T-helper 17 cell (primary cell): Measurements from ENCODE around the gene IMMP2L. TPM values are rescaled to one million over a fixed set of nuclear protein-coding genes. Genes with fewer than 3 reads are reported as not detected.

Experiments used
- ATAC-seq: fragments of 150-1000 bp; cut with Tn5 transposase; 2 replicates; pipeline ENCODE4 v1.10.0; 2021; ENCODE audit warnings: mild to moderate bottlenecking, moderate library complexity
- DNase-seq, 3 donors: peaks; one replicate each; pipeline versions ENCODE4 v3.0.0 to v3.0.0-alpha.2; 2020 to 2021
- H3K9me3 ChIP-seq: one replicate; pipeline ENCODE4 v1.7.0; 2013; ENCODE audit warnings: low read length, mild to moderate bottlenecking; ENCODE audit not compliant: control insufficient read depth, poor library complexity, severe bottlenecking
- H3K27ac Mint-ChIP-seq: one replicate; pipeline ENCODE4 v1.8.0; 2022; ENCODE audit warnings: mild to moderate bottlenecking, moderate library complexity, mixed read lengths
- H3K27me3 Mint-ChIP-seq: one replicate; pipeline ENCODE4 v1.8.0; 2022; ENCODE audit warnings: mixed read lengths
- H3K36me3 Mint-ChIP-seq: one replicate; pipeline ENCODE4 v1.8.0; 2022; ENCODE audit warnings: low read depth, mixed read lengths
- H3K4me1 Mint-ChIP-seq: one replicate; pipeline ENCODE4 v1.8.0; 2022; ENCODE audit warnings: mild to moderate bottlenecking, mixed read lengths
- H3K4me3 Mint-ChIP-seq: one replicate; pipeline ENCODE4 v1.8.0; 2022; ENCODE audit warnings: mild to moderate bottlenecking, moderate library complexity, mixed read lengths
- total RNA-seq, 4 donors: library from RNA in 2 of 4; stranded (reverse) in 2 of 4; gene quantifications; one replicate each; pipeline ENCODE4 v1.2.3 and lab custom pipeline; 2022 to 2026

Gene IMMP2L
- total RNA-seq, 2 donors from 2014 or later = 17.9 to 19.9 TPM

- H3K27ac Mint-ChIP-seq = no peak overlapping the region
- no peaks in the 10 kb centered on the region for H3K27me3 Mint-ChIP-seq
- no peaks in the 10 kb centered on the region for H3K9me3 ChIP-seq
- H3K36me3 Mint-ChIP-seq = no peaks in the 10 kb centered on the region
- no peaks in the 10 kb centered on the region for H3K4me1 Mint-ChIP-seq
- DNase-seq (no peak), ATAC-seq (no peak)
- no peak overlapping the region for H3K4me3 Mint-ChIP-seq
Measured at GRCh38 chr7:110762546-110763225, 799.6 kb downstream of the IMMP2L start.

DNA sequence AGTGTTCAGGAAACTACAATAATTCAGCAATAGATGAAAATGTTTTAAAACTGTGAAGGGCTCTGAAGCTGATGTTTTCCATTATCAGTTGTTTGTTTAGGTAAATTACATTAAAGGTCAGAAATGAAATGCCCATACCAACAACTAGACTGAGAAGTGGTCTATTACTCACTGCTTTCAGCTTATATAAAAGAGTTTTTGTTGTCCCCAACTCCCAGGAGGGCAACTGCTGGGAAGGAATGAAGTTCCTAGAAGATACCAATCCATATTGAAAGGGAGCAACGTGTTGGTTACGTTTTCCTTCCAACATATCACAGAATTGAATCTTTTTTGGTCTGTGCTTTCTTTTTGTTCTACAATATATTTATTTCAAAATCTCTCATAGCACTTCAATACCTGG lies 802.0 kb downstream of the IMMP2L start:
- Mint-ChIP-seq H3K36me3 (no peaks in the 10 kb centered on the region), H3K27ac (no peak overlapping the region), H3K4me1 (no peaks in the 10 kb centered on the region), H3K4me3 (no peak overlapping the region), H3K27me3 (no peaks in the 10 kb centered on the region)
- DNase-seq (no peak), ATAC-seq (no peak)
- H3K9me3 ChIP-seq = no peaks in the 10 kb centered on the region

DNA sequence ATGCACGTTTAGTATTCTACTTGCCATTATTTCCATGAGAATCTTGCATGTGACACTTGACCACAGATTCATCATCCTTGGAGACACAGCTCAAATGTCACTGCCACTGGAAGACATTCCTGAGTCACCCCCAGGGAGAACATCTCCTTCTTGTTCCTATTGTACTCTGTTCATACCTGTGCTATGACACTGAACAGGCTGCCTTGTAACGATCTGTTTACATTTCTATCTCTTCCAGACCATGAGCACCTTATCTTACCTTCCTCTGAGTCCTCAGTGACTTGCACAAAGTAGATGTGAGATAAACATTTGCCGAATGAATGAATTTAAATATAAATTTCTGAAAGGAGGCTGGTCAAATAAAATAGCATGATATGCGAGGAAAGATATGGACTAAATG lies 803.2 kb downstream of the IMMP2L start:
- no peaks in the 10 kb centered on the region for H3K9me3 ChIP-seq
- no peaks in the 10 kb centered on the region for H3K36me3 Mint-ChIP-seq
- DNase-seq (no peak), ATAC-seq (no peak)
- no peaks in the 10 kb centered on the region for H3K4me1 Mint-ChIP-seq
- no peak overlapping the region for H3K4me3 Mint-ChIP-seq
- H3K27me3 Mint-ChIP-seq = no peaks in the 10 kb centered on the region
- no peak overlapping the region for H3K27ac Mint-ChIP-seq

DNA sequence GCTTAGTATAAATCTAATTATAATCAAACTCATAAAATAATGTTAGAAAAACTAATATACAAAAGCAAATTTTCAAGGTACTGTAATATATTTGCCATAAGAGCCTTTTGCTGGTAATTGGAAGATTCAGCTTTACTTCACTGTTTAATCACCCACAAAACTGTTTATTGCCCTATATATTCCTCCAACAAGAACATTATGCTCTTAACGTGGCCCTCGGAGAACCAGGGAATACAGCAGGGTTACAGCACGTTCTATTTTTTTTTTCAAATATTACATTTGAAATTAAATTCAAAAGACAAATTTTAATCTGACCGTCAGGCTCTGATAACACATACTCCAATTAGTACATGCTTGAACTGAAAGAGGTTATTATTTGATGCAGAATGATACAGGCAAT lies 807.6 kb downstream of the IMMP2L start:
- Mint-ChIP-seq H3K27me3 (no peaks in the 10 kb centered on the region), H3K36me3 (no peaks in the 10 kb centered on the region), H3K4me1 (no peaks in the 10 kb centered on the region), H3K27ac (no peak overlapping the region), H3K4me3 (no peak overlapping the region)
- ATAC-seq (no peak), DNase-seq (no peak)
- no peaks in the 10 kb centered on the region for H3K9me3 ChIP-seq

DNA sequence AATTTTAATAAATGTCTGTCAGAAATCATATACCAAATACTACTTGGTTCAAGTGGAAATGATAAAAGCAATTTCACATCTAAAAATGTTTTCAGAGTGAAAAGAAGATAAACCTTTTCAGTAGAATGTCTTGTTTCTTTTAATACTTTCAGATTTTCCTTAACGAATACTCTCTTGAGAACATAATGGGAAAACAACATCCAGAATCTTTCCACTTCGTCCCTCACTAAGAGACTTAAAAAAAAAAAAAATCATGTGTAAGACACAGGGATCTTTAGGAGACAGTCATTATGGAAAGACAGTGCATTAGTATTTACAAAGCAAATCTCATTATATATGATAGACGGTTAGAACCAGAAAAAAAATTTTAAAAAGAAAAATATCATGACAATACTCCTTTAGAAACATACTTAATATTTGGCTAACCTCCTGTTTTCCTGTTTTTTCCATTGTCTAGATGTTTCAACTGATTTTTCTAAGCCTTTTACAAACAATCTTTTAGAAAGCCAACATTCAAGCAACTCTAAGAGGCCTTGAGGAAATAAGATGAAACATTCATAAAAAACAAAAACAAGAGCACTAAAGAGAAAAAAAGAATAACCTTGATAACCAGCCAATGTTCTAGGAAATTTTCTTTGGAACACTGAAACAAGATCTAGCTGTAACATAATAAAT lies 811.2 kb downstream of the IMMP2L start:
- Mint-ChIP-seq H3K27ac (no peak overlapping the region), H3K36me3 (no peaks in the 10 kb centered on the region), H3K4me3 (no peak overlapping the region), H3K27me3 (no peaks in the 10 kb centered on the region), H3K4me1 (no peaks in the 10 kb centered on the region)
- no peak for ATAC-seq
- no peak for DNase-seq
- no peaks in the 10 kb centered on the region for H3K9me3 ChIP-seq

DNA sequence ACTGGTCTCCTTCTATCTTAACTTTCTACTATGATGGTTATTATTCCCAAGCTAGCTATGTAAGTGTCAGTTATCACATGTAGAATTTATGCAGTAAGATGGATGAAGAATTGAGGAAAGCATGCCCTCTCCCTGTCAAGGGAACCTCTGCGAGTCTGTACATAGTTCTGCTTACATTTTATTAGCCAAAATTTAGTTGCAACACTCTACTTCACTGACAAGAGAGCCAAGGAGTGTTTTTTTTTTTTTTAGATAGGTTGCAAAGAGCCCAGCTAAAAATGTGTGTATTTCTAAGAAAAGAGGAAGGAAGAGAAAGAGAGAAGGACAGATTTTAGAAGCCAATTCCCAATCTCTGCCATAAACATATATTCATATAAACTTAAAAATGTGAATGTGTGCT lies 829.1 kb downstream of the IMMP2L start:
- no peaks in the 10 kb centered on the region for H3K27me3 Mint-ChIP-seq
- H3K9me3 ChIP-seq = no peaks in the 10 kb centered on the region
- H3K4me1 Mint-ChIP-seq = no peaks in the 10 kb centered on the region
- H3K36me3 Mint-ChIP-seq = no peaks in the 10 kb centered on the region
- ATAC-seq = no peak
- no peak for DNase-seq
- H3K4me3 Mint-ChIP-seq = no peak overlapping the region
- H3K27ac Mint-ChIP-seq = no peak overlapping the region

DNA sequence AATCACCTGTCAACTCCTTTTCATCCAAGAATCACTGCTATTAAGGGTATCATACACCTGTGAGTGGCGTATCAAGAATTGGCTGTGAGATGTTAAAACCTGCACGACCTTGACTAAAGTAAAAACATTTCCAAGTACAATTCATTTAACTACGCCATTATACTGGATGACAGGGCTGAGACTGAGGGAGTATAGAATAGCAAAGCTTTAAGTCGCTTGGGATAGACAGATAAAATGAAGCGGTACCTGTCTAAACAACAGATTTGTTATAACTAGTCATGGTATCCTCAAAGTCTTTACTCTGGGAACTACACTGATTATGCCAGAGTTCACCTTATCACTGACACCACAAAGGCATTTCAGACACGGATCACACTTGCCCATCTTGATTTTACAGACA lies 837.5 kb downstream of the IMMP2L start:
- Mint-ChIP-seq H3K4me3 (no peak overlapping the region), H3K4me1 (no peaks in the 10 kb centered on the region), H3K36me3 (no peaks in the 10 kb centered on the region), H3K27ac (no peak overlapping the region), H3K27me3 (no peaks in the 10 kb centered on the region)
- DNase-seq = no peak
- ATAC-seq = no peak
- H3K9me3 ChIP-seq = no peaks in the 10 kb centered on the region

DNA sequence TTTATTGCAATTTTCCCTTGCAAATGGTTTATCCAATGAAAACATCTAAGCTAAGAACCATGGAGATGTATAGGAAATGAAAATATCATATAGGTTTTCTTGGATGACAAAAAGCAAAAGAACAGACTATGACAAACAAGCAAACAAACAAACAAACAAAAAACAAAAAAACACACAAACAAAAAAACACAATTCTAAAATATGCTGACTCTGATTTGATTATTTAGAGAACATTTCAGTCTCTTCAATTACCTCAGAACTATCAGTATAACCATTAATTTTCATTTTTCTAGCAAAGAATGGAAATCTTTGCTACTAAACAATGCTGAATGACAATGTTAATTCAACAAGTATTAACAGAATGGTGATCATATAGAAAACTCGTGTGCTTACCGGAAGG lies 840.9 kb downstream of the IMMP2L start:
- no peak overlapping the region for H3K27ac Mint-ChIP-seq

GRCh38 chr7:110720626-110721025 lies 841.7 kb downstream of the IMMP2L start:
- DNase-seq (no peak), ATAC-seq (no peak)
- Mint-ChIP-seq H3K36me3 (no peaks in the 10 kb centered on the region), H3K4me1 (no peaks in the 10 kb centered on the region), H3K27me3 (no peaks in the 10 kb centered on the region), H3K27ac (no peak overlapping the region), H3K4me3 (no peak overlapping the region)
- no peaks in the 10 kb centered on the region for H3K9me3 ChIP-seq

More for the DNA sequence above, 840.9 kb downstream of the IMMP2L start:
- ATAC-seq (no peak), DNase-seq (no peak)
- H3K4me1 Mint-ChIP-seq = no peaks in the 10 kb centered on the region
- no peak overlapping the region for H3K4me3 Mint-ChIP-seq
- H3K9me3 ChIP-seq = no peaks in the 10 kb centered on the region
- no peaks in the 10 kb centered on the region for H3K27me3 Mint-ChIP-seq
- no peaks in the 10 kb centered on the region for H3K36me3 Mint-ChIP-seq

- no peak overlapping the region for H3K4me3 Mint-ChIP-seq
- no peak for DNase-seq
Measured at GRCh38 chr7:110719741-110720140, 842.6 kb downstream of the IMMP2L start.

DNA sequence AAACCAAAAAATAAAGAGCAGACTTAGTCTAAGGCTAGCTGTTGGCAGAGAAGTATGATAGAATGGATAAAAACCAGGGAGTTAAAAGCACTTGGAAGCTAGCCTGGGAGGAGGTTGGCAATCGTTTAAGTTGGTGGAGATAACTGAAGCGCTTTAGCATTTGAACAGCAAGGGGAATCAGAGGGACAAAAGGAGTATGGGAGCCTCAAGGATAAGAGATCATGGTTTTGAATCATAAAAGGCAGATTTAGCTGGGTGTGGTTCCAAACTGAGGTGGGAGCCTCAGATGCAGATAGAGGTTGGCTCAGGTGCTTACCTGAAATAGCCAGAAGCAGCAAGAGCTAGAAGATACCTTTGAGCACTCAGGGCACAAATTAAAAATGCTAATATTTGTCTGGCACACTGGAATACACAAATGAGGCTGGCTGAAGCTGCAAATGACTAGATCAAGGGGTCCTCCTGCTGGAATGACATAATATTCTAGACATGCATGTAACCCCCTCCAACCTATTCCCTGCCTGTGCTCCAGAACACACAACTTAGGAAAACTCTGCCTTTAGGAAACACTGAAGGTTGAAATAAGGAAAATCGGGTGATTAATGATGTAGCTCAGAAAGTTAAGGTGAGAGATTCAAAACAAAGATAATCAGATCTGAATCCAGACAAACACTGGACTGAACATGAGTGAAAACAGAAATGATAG lies 843.6 kb downstream of the IMMP2L start:
- no peak for ATAC-seq
- no peaks in the 10 kb centered on the region for H3K36me3 Mint-ChIP-seq
- no peaks in the 10 kb centered on the region for H3K9me3 ChIP-seq
- DNase-seq = no peak
- no peak overlapping the region for H3K4me3 Mint-ChIP-seq
- no peak overlapping the region for H3K27ac Mint-ChIP-seq
- no peaks in the 10 kb centered on the region for H3K27me3 Mint-ChIP-seq
- H3K4me1 Mint-ChIP-seq = no peaks in the 10 kb centered on the region

More at GRCh38 chr7:110719741-110720140, 842.6 kb downstream of the IMMP2L start:
- Mint-ChIP-seq H3K27me3 (no peaks in the 10 kb centered on the region), H3K4me1 (no peaks in the 10 kb centered on the region), H3K27ac (no peak overlapping the region), H3K36me3 (no peaks in the 10 kb centered on the region)
- no peaks in the 10 kb centered on the region for H3K9me3 ChIP-seq
- no peak for ATAC-seq

- no peak for ATAC-seq
- H3K36me3 Mint-ChIP-seq = no peaks in the 10 kb centered on the region
- no peak overlapping the region for H3K27ac Mint-ChIP-seq
- no peaks in the 10 kb centered on the region for H3K27me3 Mint-ChIP-seq
- no peak overlapping the region for H3K4me3 Mint-ChIP-seq
- H3K4me1 Mint-ChIP-seq = no peaks in the 10 kb centered on the region
- no peaks in the 10 kb centered on the region for H3K9me3 ChIP-seq
- DNase-seq = no peak
Measured at GRCh38 chr7:110704225-110704624, 858.1 kb downstream of the IMMP2L start.

- ATAC-seq (no peak), DNase-seq (no peak)
- H3K27ac Mint-ChIP-seq = no peak overlapping the region
- no peaks in the 10 kb centered on the region for H3K27me3 Mint-ChIP-seq
- H3K4me1 Mint-ChIP-seq = no peaks in the 10 kb centered on the region
- H3K4me3 Mint-ChIP-seq = no peak overlapping the region
- no peaks in the 10 kb centered on the region for H3K9me3 ChIP-seq
- no peaks in the 10 kb centered on the region for H3K36me3 Mint-ChIP-seq
Measured at GRCh38 chr7:110698576-110698975, 863.7 kb downstream of the IMMP2L start.
